Fibroblast of pulmonary artery (primary cell): ENCODE measurements around the gene TRIL.

ENCODE experiments used
- DNase-seq: peaks from one replicate; pipeline ENCODE4 v3.0.0-alpha.2; 2010; ENCODE audit warnings: low read depth
- H3K4me3 ChIP-seq: replicated peaks from 2 replicates; pipeline ENCODE4 v1.5.1; 2011; ENCODE audit warnings: low read depth, mild to moderate bottlenecking, control low read depth, low read length, moderate library complexity
- CTCF ChIP-seq: IDR thresholded peaks from 2 replicates; pipeline ENCODE4 v1.5.1; 2011; ENCODE audit warnings: mild to moderate bottlenecking, control low read depth, low read length, inconsistent platforms; ENCODE audit errors: missing control alignments

TRIL gene

GRCh38 chr7:28984217-28984616 is 26.1 kb upstream of the TRIL start:
- TF ChIP-seq CTCF: no peak
- no peak overlapping the region for H3K4me3 ChIP-seq
- DNase-seq: no peak

GRCh38 chr7:28983396-28984190 is 25.5 kb upstream of the TRIL start:
- DNase-seq: no peak
- TF ChIP-seq CTCF: no peak
- no peak overlapping the region for H3K4me3 ChIP-seq

- no peak for DNase-seq
- no peak for TF ChIP-seq CTCF
- no peak overlapping the region for H3K4me3 ChIP-seq
These were observed 23.0 kb upstream of the TRIL start for GRCh38 chr7:28981161-28981465.

- TF ChIP-seq CTCF: no peak
- DNase-seq: peak; percentile 21
- H3K4me3 ChIP-seq: no peak overlapping the region
These were observed 22.5 kb upstream of the TRIL start for GRCh38 chr7:28980451-28981160.

- no peak overlapping the region for H3K4me3 ChIP-seq
- TF ChIP-seq CTCF: no peak
- no peak for DNase-seq
These were observed 21.6 kb upstream of the TRIL start for GRCh38 chr7:28979776-28980175.

- no peak for DNase-seq
- H3K4me3 ChIP-seq: no peak overlapping the region
- TF ChIP-seq CTCF: no peak
These were observed 19.8 kb upstream of the TRIL start for GRCh38 chr7:28977881-28978280.
